Thoracic aorta (tissue), 2 donors: ENCODE data around the gene SDK2. TPM values are rescaled to one million over a fixed set of nuclear protein-coding genes. Genes with fewer than 3 reads are reported as not detected.

Experiments
- ATAC-seq: fragments of 150-250 bp; one replicate; pipeline ENCODE4 v1.8.0; 2017; ENCODE audit warnings: low read depth; ENCODE audit not compliant: insufficient number of reproducible peaks, low FRiP score
- DNase-seq: peaks from one replicate; pipeline ENCODE4 v3.0.0-alpha.2; 2020; ENCODE audit warnings: low spot score
- H3K27ac ChIP-seq, 2 donors: fragments of 200-600 bp; sonication (generic); 1 replicate in 1 of 2; 2 replicates in 1 of 2; pipeline ENCODE4 v1.5.1; 2016; ENCODE audit warnings: mild to moderate bottlenecking in 2 of 2, moderate library complexity in 2 of 2
- H3K27me3 ChIP-seq: fragments of 200-600 bp; sonication (generic); replicated peaks from 2 replicates; pipeline ENCODE4 v1.6.0; 2016; ENCODE audit warnings: mild to moderate bottlenecking; ENCODE audit not compliant: insufficient read depth
- H3K36me3 ChIP-seq: fragments of 200-600 bp; sonication (generic); one replicate; pipeline ENCODE4 v1.5.1; 2016
- H3K4me1 ChIP-seq, 2 donors: fragments of 200-600 bp; sonication (generic); 1 replicate in 1 of 2; 2 replicates in 1 of 2; pipeline versions ENCODE4 v1.5.1 to v1.6.0; 2016; ENCODE audit warnings: low read depth in 2 of 2, mild to moderate bottlenecking in 1 of 2; ENCODE audit not compliant: control insufficient read depth in 1 of 2
- H3K4me3 ChIP-seq: fragments of 200-600 bp; sonication (generic); 2 replicates; pipeline ENCODE4 v1.5.1; 2016; ENCODE audit warnings: mild to moderate bottlenecking
- H3K9me3 ChIP-seq: fragments of 200-600 bp; sonication (generic); 2 replicates; pipeline ENCODE4 v1.5.1; 2016
- total RNA-seq, 2 donors: library from RNA; depleted of rRNA; stranded (reverse); fragments of >200 nt; gene quantifications; one replicate each; pipeline versions ENCODE4 v1.1.0 to v1.2.3, GENCODE V29; 2016
- TF ChIP-seq, protein P1 (sequence below): fragments of 200-600 bp; sonication (generic); IDR thresholded peaks from one replicate; pipeline ENCODE4 v1.5.1; 2019; ENCODE audit warnings: antibody characterized with exemption

Gene SDK2
- total RNA-seq, 2 donors from 2014 or later, result 6.0 to 8.9 TPM

- no peaks in the 10 kb centered on the region for H3K27me3 ChIP-seq
- TF ChIP-seq, protein P1, sequence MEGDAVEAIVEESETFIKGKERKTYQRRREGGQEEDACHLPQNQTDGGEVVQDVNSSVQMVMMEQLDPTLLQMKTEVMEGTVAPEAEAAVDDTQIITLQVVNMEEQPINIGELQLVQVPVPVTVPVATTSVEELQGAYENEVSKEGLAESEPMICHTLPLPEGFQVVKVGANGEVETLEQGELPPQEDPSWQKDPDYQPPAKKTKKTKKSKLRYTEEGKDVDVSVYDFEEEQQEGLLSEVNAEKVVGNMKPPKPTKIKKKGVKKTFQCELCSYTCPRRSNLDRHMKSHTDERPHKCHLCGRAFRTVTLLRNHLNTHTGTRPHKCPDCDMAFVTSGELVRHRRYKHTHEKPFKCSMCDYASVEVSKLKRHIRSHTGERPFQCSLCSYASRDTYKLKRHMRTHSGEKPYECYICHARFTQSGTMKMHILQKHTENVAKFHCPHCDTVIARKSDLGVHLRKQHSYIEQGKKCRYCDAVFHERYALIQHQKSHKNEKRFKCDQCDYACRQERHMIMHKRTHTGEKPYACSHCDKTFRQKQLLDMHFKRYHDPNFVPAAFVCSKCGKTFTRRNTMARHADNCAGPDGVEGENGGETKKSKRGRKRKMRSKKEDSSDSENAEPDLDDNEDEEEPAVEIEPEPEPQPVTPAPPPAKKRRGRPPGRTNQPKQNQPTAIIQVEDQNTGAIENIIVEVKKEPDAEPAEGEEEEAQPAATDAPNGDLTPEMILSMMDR, result no peak
- H3K27ac ChIP-seq, result no peak overlapping the region
- no peaks in the 10 kb centered on the region for H3K4me1 ChIP-seq
- no peak overlapping the region for H3K4me3 ChIP-seq
- no peak for ATAC-seq
- no peaks in the 10 kb centered on the region for H3K9me3 ChIP-seq
- H3K36me3 ChIP-seq, result no peaks in the 10 kb centered on the region
- DNase-seq, result no peak
These were observed 178.9 kb downstream of the SDK2 start for GRCh38 chr17:73465130-73465952.

DNA sequence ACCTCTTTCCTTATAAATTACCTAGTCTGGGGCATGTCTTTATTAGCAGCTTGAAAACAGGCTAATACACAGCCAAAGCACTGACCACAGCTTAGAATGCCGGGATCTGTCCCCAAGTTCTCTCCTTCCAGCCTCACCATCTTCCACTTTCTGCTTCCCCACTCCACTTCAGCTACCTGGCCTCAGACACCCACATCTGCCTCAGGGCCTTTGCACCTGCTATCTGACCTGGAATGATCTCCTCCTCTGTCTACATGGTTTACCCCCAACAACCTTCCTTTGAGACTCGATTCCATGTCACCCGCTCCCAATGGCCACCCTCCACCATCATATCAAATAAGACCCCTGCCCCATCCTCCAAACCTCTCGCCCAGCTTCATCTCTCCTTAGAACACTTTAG is 179.8 kb downstream of the SDK2 start:
- Histone ChIP-seq H3K9me3 (no peaks in the 10 kb centered on the region), H3K27ac (no peak overlapping the region), H3K27me3 (no peaks in the 10 kb centered on the region), H3K36me3 (no peaks in the 10 kb centered on the region), H3K4me3 (no peak overlapping the region), H3K4me1 (no peaks in the 10 kb centered on the region)
- TF ChIP-seq, protein P1, result no peak
- ATAC-seq (no peak), DNase-seq (no peak)

GRCh38 chr17:73463821-73464220 is 180.4 kb downstream of the SDK2 start:
- no peak for DNase-seq
- TF ChIP-seq, protein P1, result no peak

DNA sequence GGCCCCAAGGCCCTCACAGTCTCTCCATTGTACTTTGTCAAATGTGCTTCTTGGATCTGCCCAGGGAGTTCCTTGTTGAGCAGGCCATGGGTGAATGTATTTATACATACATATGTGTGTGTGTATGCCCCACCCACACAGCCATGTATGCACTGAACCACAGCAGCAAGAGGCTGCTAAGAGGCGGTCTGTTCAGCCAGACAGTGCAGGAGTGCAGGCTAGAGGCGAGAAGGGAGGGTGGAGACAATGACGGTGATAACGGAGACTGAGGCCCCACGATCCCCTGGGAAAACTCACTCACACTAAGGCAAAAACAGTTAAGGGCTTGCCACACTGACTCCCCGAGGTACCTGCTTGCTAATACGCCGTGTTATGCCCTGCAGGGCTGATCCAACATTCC is 181.4 kb downstream of the SDK2 start:
- TF ChIP-seq, protein P1, result no peak
- Histone ChIP-seq H3K9me3 (no peaks in the 10 kb centered on the region), H3K4me3 (no peak overlapping the region), H3K27me3 (no peaks in the 10 kb centered on the region), H3K27ac (no peak overlapping the region), H3K4me1 (no peaks in the 10 kb centered on the region), H3K36me3 (no peaks in the 10 kb centered on the region)
- DNase-seq (no peak), ATAC-seq (no peak)

More at GRCh38 chr17:73463821-73464220, 180.4 kb downstream of the SDK2 start:
- no peak for ATAC-seq
- Histone ChIP-seq H3K27ac (no peak overlapping the region), H3K9me3 (no peaks in the 10 kb centered on the region), H3K36me3 (no peaks in the 10 kb centered on the region), H3K4me3 (no peak overlapping the region), H3K4me1 (no peaks in the 10 kb centered on the region), H3K27me3 (no peaks in the 10 kb centered on the region)

- Histone ChIP-seq H3K27me3 (no peaks in the 10 kb centered on the region), H3K36me3 (no peaks in the 10 kb centered on the region), H3K27ac (no peak overlapping the region), H3K9me3 (no peaks in the 10 kb centered on the region), H3K4me1 (peaks cover 0 to 13% of the 10 kb centered on the region in 2 donors), H3K4me3 (no peak overlapping the region)
- ATAC-seq, result no peak
- TF ChIP-seq, protein P1, result no peak
- no peak for DNase-seq
These were observed 184.3 kb downstream of the SDK2 start for GRCh38 chr17:73459980-73460379.
